ENCODE measurements around the gene LPIN2.

- TF ChIP-seq POLR2A (IDR thresholded peaks at IDR 0.05) (peak in 1 of 3 donors; percentile 4), CTCF (IDR thresholded peaks at IDR 0.05 in 8 of 11, conservative IDR thresholded peaks at IDR 0.05 in 3 of 11) (no peak)
Observed at GRCh38 chr18:3058328-3059191, 45.6 kb upstream of the LPIN2 start.

Measured in spleen (tissue), 7 donors.